KMS-11 (cell line): ENCODE measurements around the gene STK32C.

ENCODE experiments used
- H2AFZ ChIP-seq: fragments of 200-600 bp; sonication (generic); 2 replicates; pipeline ENCODE4 v1.6.1; 2016; ENCODE audit warnings: antibody characterized with exemption, mixed run types, low read depth
- H3K27ac ChIP-seq: fragments of 200-600 bp; sonication (generic); 2 replicates; pipeline ENCODE4 v1.6.1; 2016; ENCODE audit warnings: mild to moderate bottlenecking, mixed run types
- H3K27me3 ChIP-seq: fragments of 200-600 bp; sonication (generic); 2 replicates; pipeline ENCODE4 v1.6.1; 2017; ENCODE audit warnings: mild to moderate bottlenecking, low read depth, mixed run types, moderate library complexity; ENCODE audit not compliant: insufficient read depth
- H3K36me3 ChIP-seq: fragments of 200-600 bp; sonication (generic); 2 replicates; pipeline ENCODE4 v1.6.1; 2017; ENCODE audit warnings: mild to moderate bottlenecking, mixed run types; ENCODE audit not compliant: insufficient read depth
- H3K4me1 ChIP-seq: fragments of 200-600 bp; sonication (generic); 2 replicates; pipeline ENCODE4 v1.6.1; 2016; ENCODE audit warnings: mild to moderate bottlenecking, low read depth, mixed run types; ENCODE audit not compliant: poor library complexity, severe bottlenecking
- H3K4me2 ChIP-seq: fragments of 200-600 bp; sonication (generic); 2 replicates; pipeline ENCODE4 v1.7.0; 2016; ENCODE audit warnings: mild to moderate bottlenecking, mixed run types
- H3K4me3 ChIP-seq: fragments of 200-600 bp; sonication (generic); IDR thresholded peaks from 2 replicates; pipeline ENCODE4 v1.6.1; 2017; ENCODE audit warnings: low read depth, low read length, mixed read lengths; ENCODE audit not compliant: insufficient read depth
- H3K79me2 ChIP-seq: fragments of 200-600 bp; sonication (generic); 2 replicates; pipeline ENCODE4 v1.6.1; 2016; ENCODE audit warnings: low read depth, mixed run types; ENCODE audit not compliant: insufficient read depth
- H3K9ac ChIP-seq: fragments of 200-600 bp; sonication (generic); 2 replicates; pipeline ENCODE4 v1.6.1; 2016; ENCODE audit warnings: mild to moderate bottlenecking, mixed run types
- H4K20me1 ChIP-seq: fragments of 200-600 bp; sonication (generic); 2 replicates; pipeline ENCODE4 v1.6.1; 2016; ENCODE audit warnings: mild to moderate bottlenecking, mixed run types; ENCODE audit not compliant: insufficient read depth
- CTCF ChIP-seq: fragments of 200-600 bp; sonication (generic); conservative IDR thresholded peaks from 2 replicates; pipeline ENCODE4 v1.6.1; 2017; ENCODE audit warnings: low read depth, mild to moderate bottlenecking, antibody characterized with exemption, low read length, moderate library complexity, mixed read lengths

STK32C gene

GRCh38 chr10:132202070-132202970, 105.4 kb downstream of the STK32C start:
- Histone ChIP-seq H3K27me3 (peaks cover 7% of the 10 kb centered on the region; the same call in 1 of the 2 replicates), H3K36me3 (no peaks in the 10 kb centered on the region), H3K9ac (no peak overlapping the region), H3K4me2 (no peak overlapping the region), H2AFZ (no peak overlapping the region), H3K27ac (no peak overlapping the region), H3K4me1 (no peaks in the 10 kb centered on the region), H4K20me1 (no peaks in the 10 kb centered on the region), H3K4me3 (no peak overlapping the region), H3K79me2 (no peaks in the 10 kb centered on the region)
- no peak for TF ChIP-seq CTCF

GRCh38 chr10:132201111-132201969, 106.4 kb downstream of the STK32C start:
- Histone ChIP-seq H3K9ac (no peak overlapping the region), H3K27ac (no peak overlapping the region), H3K4me1 (no peaks in the 10 kb centered on the region), H3K4me2 (no peak overlapping the region), H3K27me3 (peaks cover 7% of the 10 kb centered on the region; the same call in 1 of the 2 replicates), H4K20me1 (no peaks in the 10 kb centered on the region), H3K4me3 (no peak overlapping the region), H3K36me3 (no peaks in the 10 kb centered on the region), H2AFZ (no peak overlapping the region), H3K79me2 (no peaks in the 10 kb centered on the region)
- TF ChIP-seq CTCF, result no peak

DNA sequence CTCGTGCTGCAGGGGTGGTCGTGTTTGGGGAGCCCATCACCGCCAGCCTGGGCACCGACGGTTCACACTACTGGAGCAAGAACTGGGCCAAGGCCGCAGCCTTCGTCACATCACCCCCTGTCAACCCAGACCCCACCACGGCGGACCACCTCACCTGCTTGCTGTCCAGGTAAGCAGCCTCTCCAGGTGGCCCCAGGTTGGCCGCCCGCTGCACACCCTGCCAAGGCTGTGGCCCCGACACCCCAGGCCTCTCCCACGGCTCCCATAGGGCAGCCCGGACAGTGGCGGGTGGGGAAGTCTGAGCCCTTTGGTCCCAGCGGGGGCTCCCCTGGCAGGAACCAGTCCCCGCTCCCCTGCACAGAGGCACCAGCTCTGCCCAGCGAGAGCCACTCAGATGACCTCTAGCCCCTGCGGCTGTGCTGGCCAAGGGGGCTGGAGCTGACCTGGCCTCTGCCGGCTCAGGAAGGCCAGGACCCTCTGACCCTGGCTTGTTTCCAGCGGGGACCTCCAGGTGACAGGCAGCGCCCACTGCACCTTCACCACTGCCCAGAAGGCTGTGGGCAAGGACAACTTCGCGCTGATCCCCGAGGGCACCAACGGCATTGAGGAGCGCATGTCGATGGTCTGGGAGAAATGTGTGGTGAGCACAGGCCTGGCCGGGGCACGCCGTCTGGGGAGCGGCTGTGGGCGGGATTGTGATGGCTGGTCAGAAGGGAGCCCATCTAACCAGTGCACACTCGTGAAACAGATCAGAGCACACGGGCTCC, 107.2 kb downstream of the STK32C start:
- Histone ChIP-seq H3K4me3 (no peak overlapping the region), H4K20me1 (no peaks in the 10 kb centered on the region), H3K79me2 (no peaks in the 10 kb centered on the region), H3K36me3 (no peaks in the 10 kb centered on the region), H3K27me3 (peaks cover 7% of the 10 kb centered on the region; the same call in 1 of the 2 replicates), H2AFZ (no peak overlapping the region), H3K4me2 (no peak overlapping the region), H3K27ac (no peak overlapping the region), H3K9ac (no peak overlapping the region), H3K4me1 (no peaks in the 10 kb centered on the region)
- no peak for TF ChIP-seq CTCF

DNA sequence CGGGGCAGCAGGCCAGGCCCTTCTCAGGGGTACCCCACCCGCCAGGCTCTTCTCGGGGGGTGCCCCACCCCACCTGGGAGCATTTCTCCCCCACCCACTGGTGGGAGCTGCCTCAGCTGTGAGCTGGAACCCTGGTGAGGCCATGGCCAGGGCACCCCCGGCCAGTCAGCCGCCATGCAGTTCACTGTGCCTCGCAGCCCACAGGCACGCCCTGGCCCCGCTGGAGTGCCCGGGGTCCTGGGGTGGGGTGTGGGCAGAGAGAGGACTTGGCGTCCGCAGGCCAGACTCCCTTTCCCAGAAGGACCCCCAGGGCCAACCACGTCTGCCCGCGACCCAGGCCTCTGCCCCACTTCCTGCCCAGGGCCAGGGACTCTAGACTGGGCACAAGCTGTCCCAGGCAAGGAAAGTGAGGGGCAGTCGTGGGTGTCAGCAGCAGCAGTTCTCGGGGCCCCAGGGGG, 107.9 kb downstream of the STK32C start:
- TF ChIP-seq CTCF, result no peak
- no peaks in the 10 kb centered on the region for H3K79me2 ChIP-seq
- no peak overlapping the region for H2AFZ ChIP-seq
- H3K4me3 ChIP-seq, result no peak overlapping the region
- peaks cover 5% of the 10 kb centered on the region; the same call in 1 of the 2 replicates for H3K27me3 ChIP-seq
- no peak overlapping the region for H3K9ac ChIP-seq
- H4K20me1 ChIP-seq, result no peaks in the 10 kb centered on the region
- H3K4me2 ChIP-seq, result no peak overlapping the region
- no peaks in the 10 kb centered on the region for H3K36me3 ChIP-seq
- no peaks in the 10 kb centered on the region for H3K4me1 ChIP-seq
- H3K27ac ChIP-seq, result no peak overlapping the region
